ENCODE measurements around the gene ZNF532.

- no peak for TF ChIP-seq CSDC2 (CRISPR knock-in tag; IDR thresholded peaks at IDR 0.05)
- TF ChIP-seq CSRNP3 (CRISPR knock-in tag; IDR thresholded peaks at IDR 0.05), result no peak
- TF ChIP-seq, protein P1, sequence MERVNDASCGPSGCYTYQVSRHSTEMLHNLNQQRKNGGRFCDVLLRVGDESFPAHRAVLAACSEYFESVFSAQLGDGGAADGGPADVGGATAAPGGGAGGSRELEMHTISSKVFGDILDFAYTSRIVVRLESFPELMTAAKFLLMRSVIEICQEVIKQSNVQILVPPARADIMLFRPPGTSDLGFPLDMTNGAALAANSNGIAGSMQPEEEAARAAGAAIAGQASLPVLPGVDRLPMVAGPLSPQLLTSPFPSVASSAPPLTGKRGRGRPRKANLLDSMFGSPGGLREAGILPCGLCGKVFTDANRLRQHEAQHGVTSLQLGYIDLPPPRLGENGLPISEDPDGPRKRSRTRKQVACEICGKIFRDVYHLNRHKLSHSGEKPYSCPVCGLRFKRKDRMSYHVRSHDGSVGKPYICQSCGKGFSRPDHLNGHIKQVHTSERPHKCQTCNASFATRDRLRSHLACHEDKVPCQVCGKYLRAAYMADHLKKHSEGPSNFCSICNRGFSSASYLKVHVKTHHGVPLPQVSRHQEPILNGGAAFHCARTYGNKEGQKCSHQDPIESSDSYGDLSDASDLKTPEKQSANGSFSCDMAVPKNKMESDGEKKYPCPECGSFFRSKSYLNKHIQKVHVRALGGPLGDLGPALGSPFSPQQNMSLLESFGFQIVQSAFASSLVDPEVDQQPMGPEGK (CRISPR knock-in tag; IDR thresholded peaks at IDR 0.05; ENCODE audit: borderline replicate concordance), result no peak
- TF ChIP-seq ARNTL (CRISPR knock-in tag; IDR thresholded peaks at IDR 0.05; ENCODE audit: borderline replicate concordance, low read depth), result no peak
- TF ChIP-seq ZNF8 (CRISPR knock-in tag; IDR thresholded peaks at IDR 0.05), result no peak
- no peak for TF ChIP-seq ZFP3 (CRISPR knock-in tag; IDR thresholded peaks at IDR 0.05)
- no peak for TF ChIP-seq RARB (CRISPR knock-in tag; IDR thresholded peaks at IDR 0.05)
- TF ChIP-seq SNAI2 (CRISPR knock-in tag; IDR thresholded peaks at IDR 0.05), result no peak
- no peak for TF ChIP-seq ZNF70 (CRISPR knock-in tag; IDR thresholded peaks at IDR 0.05)
- no peak for TF ChIP-seq ZFP30 (CRISPR knock-in tag; IDR thresholded peaks at IDR 0.05)
- TF ChIP-seq CREB5 (CRISPR knock-in tag; IDR thresholded peaks at IDR 0.05; ENCODE audit: low read depth), result no peak
- TF ChIP-seq GLIS3 (CRISPR knock-in tag; IDR thresholded peaks at IDR 0.05), result no peak
- no peak for TF ChIP-seq TCF4 (CRISPR knock-in tag; IDR thresholded peaks at IDR 0.05; ENCODE audit: borderline replicate concordance)
Observed at GRCh38 chr18:59008302-59008974, 143.8 kb downstream of the ZNF532 start.

Measured in SK-N-SH treated with all-trans-retinoic acid at 6 μM for 48 hours (cell line).